Right lobe of liver (tissue), 4 donors: ENCODE data around the gene BUB1B.

Source experiments
- POLR2A ChIP-seq: fragments of 450-650 bp; IDR thresholded peaks from one replicate; pipeline ENCODE4 v1.6.1; 2017; ENCODE audit warnings: antibody characterized with exemption, mild to moderate bottlenecking
- TF ChIP-seq, protein P1 (sequence below), 4 donors: fragments of 200-600 bp in 3 of 4; fragments of 450-650 bp in 1 of 4; IDR thresholded peaks; one replicate each; pipeline versions ENCODE4 v1.5.1 to v1.8.0; 2016 to 2022; ENCODE audit warnings: antibody characterized with exemption in 4 of 4, mild to moderate bottlenecking in 2 of 4
- donor health status: DM: no; HTN: no; CAD: no.
- donor health status: DM: no; HTN: no; CAD: no.
- donor health status: DM: no; HTN: yes; CAD: no.

DNA sequence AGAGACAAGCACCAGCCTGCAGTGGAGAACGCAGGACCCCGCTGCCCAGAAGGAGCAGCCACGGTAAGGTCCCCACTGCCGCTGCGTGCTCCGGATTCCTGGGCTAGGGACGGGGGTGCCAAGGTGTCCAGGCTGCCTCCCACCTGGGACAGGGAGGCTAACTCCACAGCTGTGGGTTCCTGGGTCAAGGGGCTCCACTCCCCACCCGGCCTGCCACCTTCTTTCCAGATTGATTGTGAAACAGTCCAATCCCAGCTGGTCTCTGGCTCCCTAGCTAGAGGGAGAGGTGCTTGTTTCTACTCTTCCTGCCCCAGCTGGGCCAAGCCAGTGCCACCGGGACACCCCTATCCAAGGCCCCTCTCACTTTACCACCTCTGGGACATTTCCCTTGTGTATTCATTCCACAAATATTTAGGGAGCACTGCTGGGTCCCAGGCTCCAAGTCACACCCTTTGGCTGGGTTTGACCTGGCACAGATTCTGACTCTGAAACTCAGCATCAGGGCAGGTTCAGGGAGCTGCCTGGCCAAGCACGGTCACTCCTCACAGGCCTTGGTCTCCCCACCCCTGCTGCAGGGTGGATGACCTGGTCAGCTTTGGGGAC lies 79.9 kb downstream of the BUB1B start:
- TF ChIP-seq, protein P1, sequence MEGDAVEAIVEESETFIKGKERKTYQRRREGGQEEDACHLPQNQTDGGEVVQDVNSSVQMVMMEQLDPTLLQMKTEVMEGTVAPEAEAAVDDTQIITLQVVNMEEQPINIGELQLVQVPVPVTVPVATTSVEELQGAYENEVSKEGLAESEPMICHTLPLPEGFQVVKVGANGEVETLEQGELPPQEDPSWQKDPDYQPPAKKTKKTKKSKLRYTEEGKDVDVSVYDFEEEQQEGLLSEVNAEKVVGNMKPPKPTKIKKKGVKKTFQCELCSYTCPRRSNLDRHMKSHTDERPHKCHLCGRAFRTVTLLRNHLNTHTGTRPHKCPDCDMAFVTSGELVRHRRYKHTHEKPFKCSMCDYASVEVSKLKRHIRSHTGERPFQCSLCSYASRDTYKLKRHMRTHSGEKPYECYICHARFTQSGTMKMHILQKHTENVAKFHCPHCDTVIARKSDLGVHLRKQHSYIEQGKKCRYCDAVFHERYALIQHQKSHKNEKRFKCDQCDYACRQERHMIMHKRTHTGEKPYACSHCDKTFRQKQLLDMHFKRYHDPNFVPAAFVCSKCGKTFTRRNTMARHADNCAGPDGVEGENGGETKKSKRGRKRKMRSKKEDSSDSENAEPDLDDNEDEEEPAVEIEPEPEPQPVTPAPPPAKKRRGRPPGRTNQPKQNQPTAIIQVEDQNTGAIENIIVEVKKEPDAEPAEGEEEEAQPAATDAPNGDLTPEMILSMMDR (IDR thresholded peaks at IDR 0.05): no peak
- no peak for TF ChIP-seq POLR2A
